K562 (cell line): ENCODE measurements around the gene LY6G6F. TPM values are rescaled to one million over a fixed set of nuclear protein-coding genes. Genes with fewer than 3 reads are reported as not detected.

Experiments
- ATF7 ChIP-seq: fragments of 450-650 bp; IDR thresholded peaks from 2 replicates; pipeline ENCODE4 v1.7.1; 2014; ENCODE audit warnings: mild to moderate bottlenecking, moderate library complexity
- DACH1 ChIP-seq: fragments of 450-650 bp; IDR thresholded peaks from 2 replicates; pipeline ENCODE4 v1.6.1; 2018; ENCODE audit not compliant: partially characterized antibody
- DIDO1 ChIP-seq: fragments of 450-650 bp; IDR thresholded peaks from 2 replicates; pipeline ENCODE4 v1.6.1; 2016; ENCODE audit warnings: low read depth, missing biosample characterization, missing genetic modification characterization
- DPF2 ChIP-seq: fragments of 450-650 bp; IDR thresholded peaks from 2 replicates; pipeline ENCODE4 v1.6.1; 2016
- HBP1 ChIP-seq: fragments of 450-650 bp; formaldehyde crosslinking; IDR thresholded peaks from 2 replicates; pipeline ENCODE4 v1.4.0; 2022; ENCODE audit warnings: missing genetic modification characterization
- HMGN3 ChIP-seq: IDR thresholded peaks from 2 replicates; pipeline ENCODE4 v1.6.1; 2011; ENCODE audit warnings: borderline replicate concordance, low read depth, mild to moderate bottlenecking, mixed read lengths, low read length; ENCODE audit not compliant: insufficient read length; ENCODE audit errors: extremely low read depth
- MXI1 ChIP-seq: IDR thresholded peaks from 2 replicates; pipeline ENCODE4 v1.6.1; 2011; ENCODE audit warnings: low read depth, mild to moderate bottlenecking, improper control_type of control experiment, low read length
- NONO ChIP-seq, 2 experiments: fragments of 200-400 bp in 1 of 2; fragments of 450-650 bp in 1 of 2; formaldehyde crosslinking in 1 of 2; IDR thresholded peaks; 2 replicates each; pipeline ENCODE4 v1.6.1; 2017; ENCODE audit warnings: low read depth in 2 of 2, mild to moderate bottlenecking in 2 of 2, moderate library complexity in 2 of 2, low read length in 1 of 2
- PATZ1 ChIP-seq: fragments of 250-450 bp; sonication (Bioruptor Pico); IDR thresholded peaks from 2 replicates; pipeline ENCODE4 v1.5.0; 2020; ENCODE audit warnings: mild to moderate bottlenecking, borderline replicate concordance
- PCBP2 ChIP-seq: fragments of 200-400 bp; formaldehyde crosslinking; IDR thresholded peaks from 2 replicates; pipeline ENCODE4 v1.6.1; 2018; ENCODE audit warnings: low read length, low read depth, mild to moderate bottlenecking, moderate library complexity; ENCODE audit not compliant: poor library complexity, severe bottlenecking
- RBFOX2 ChIP-seq: fragments of 200-400 bp; formaldehyde crosslinking; IDR thresholded peaks from 2 replicates; pipeline ENCODE4 v1.6.1; 2017; ENCODE audit warnings: low read depth, mild to moderate bottlenecking, low read length, moderate library complexity
- TCF3 ChIP-seq: sonication (generic); formaldehyde crosslinking; IDR thresholded peaks from 2 replicates; pipeline ENCODE4 v1.4.0; 2020; ENCODE audit warnings: mild to moderate bottlenecking, missing genetic modification reagents
- THRA ChIP-seq: fragments of 450-650 bp; IDR thresholded peaks from 2 replicates; pipeline ENCODE4 v1.6.1; 2017; ENCODE audit warnings: mild to moderate bottlenecking, moderate library complexity
- ZBTB49 ChIP-seq: sonication (generic); formaldehyde crosslinking; IDR thresholded peaks from 2 replicates; pipeline ENCODE4 v1.8.0; 2022; ENCODE audit warnings: missing genetic modification reagents, mild to moderate bottlenecking, borderline replicate concordance
- ZNF41 ChIP-seq: fragments of 250-450 bp; sonication (Bioruptor Pico); conservative IDR thresholded peaks from 2 replicates; pipeline ENCODE4 v1.4.0; 2020; ENCODE audit warnings: mild to moderate bottlenecking
- ZNF589 ChIP-seq: fragments of 200-800 bp; sonication (Bioruptor generic); IDR thresholded peaks from 2 replicates; pipeline ENCODE4 v1.6.1; 2016; ENCODE audit warnings: low read depth, missing genetic modification characterization, missing compliant biosample characterization
- ZNF655 ChIP-seq: fragments of 250-450 bp; sonication (Bioruptor Pico); IDR thresholded peaks from 2 replicates; pipeline ENCODE4 v1.5.0; 2021
- ZNF75A ChIP-seq: fragments of 450-650 bp; formaldehyde crosslinking; IDR thresholded peaks from 2 replicates; pipeline ENCODE4 v1.4.0; 2020; ENCODE audit warnings: mild to moderate bottlenecking
- polyA plus RNA-seq, 8 experiments: library from polyadenylated mRNA; depleted of rRNA in 4 of 8; stranded (reverse) in 5 of 8; unstranded in 3 of 8; fragments of >200 nt; fragmentation: Nextera tagmentation in 2 of 8; fragmentation: Illumina TruSeq in 1 of 8; extraction: Ambion mirVana in 2 of 8; extraction: Trizol in 1 of 8; gene quantifications; 2 replicates each; pipeline versions ENCODE4 v1.2.1 to v1.2.3, GENCODE V29; 2011 to 2014; ENCODE audit warnings: inconsistent platforms in 1 of 8, missing spikeins in 1 of 8
- total RNA-seq, 7 experiments: library from RNA; depleted of rRNA in 6 of 7; stranded (reverse); fragments of >200 nt in 6 of 7; fragmentation: Illumina TruSeq in 2 of 7; extraction: Trizol in 2 of 7; gene quantifications; 2 replicates each; pipeline versions ENCODE4 v1.2.1 to v1.2.3, GENCODE V29; 2011 to 2021; ENCODE audit warnings: low replicate concordance in 1 of 7

Gene LY6G6F
- total and polyA plus RNA-seq, 9 of the 15 experiments (the other 6 are each of a cell fraction or from before 2014, with no cell fraction given): 0.14 to 0.50 (median 0.28) TPM; not detected in 2

GRCh38 chr6:31725502-31726350, 19.1 kb downstream of the LY6G6F start (continued):
- TF ChIP-seq HBP1 (CRISPR knock-in tag) (peak; percentile 94), ZNF655 (no peak), ZNF41 (CRISPR knock-in tag) (peak; percentile 10; the same call in 1 of the 2 replicates), NONO (IDR thresholded peaks at IDR 0.05; ENCODE audit: low read depth in 2 of 2, low read length in 1 of 2) (no peak), TCF3 (CRISPR knock-in tag) (no peak; the same call in 1 of the 2 replicates), ZBTB49 (CRISPR knock-in tag) (no peak), DPF2 (peak; percentile 82), HMGN3 (no peak), DACH1 (no peak), PCBP2 (no peak), ATF7 (peak; percentile 52; the same call in 1 of the 2 replicates), PATZ1 (CRISPR knock-in tag) (0 out of 2 replicates have a peak, but pooled peaks have one; percentile 7), DIDO1 (tag) (no peak), MXI1 (no peak), ZNF75A (CRISPR knock-in tag) (peak; percentile 58; the same call in 1 of the 2 replicates), ZNF589 (CRISPR knock-in tag) (peak; percentile 93), RBFOX2 (no peak), THRA (no peak)
